Astrocyte (in vitro differentiated cells and primary cell): ENCODE measurements around the gene PFDN4. TPM values are rescaled to one million over a fixed set of nuclear protein-coding genes. Genes with fewer than 3 reads are reported as not detected.

Source experiments
- DNase-seq: peaks from one replicate; pipeline ENCODE4 v3.0.0-alpha.2; 2010; ENCODE audit warnings: low read depth
- FAIRE-seq: peaks from 2 replicates; lab custom pipeline; 2011; peaks lifted over from hg19 to GRCh38; lab: Jason Lieb, UNC
- H2AFZ ChIP-seq: 2 replicates; pipeline ENCODE4 v1.6.0; 2012; ENCODE audit warnings: low read depth, low read length, inconsistent platforms
- H3K27ac ChIP-seq: 2 replicates; pipeline ENCODE4 v1.5.1; 2011; ENCODE audit warnings: low read depth, low read length, inconsistent platforms
- H3K27me3 ChIP-seq: 2 replicates; pipeline ENCODE4 v1.6.0; 2011; ENCODE audit warnings: low read length, inconsistent platforms; ENCODE audit not compliant: insufficient read depth
- H3K36me3 ChIP-seq: 2 replicates; pipeline ENCODE4 v1.5.1; 2011; ENCODE audit warnings: low read length, inconsistent platforms; ENCODE audit not compliant: insufficient read depth
- H3K4me1 ChIP-seq: 2 replicates; pipeline ENCODE4 v1.5.1; 2011; ENCODE audit warnings: low read length, inconsistent platforms; ENCODE audit not compliant: insufficient read depth
- H3K4me2 ChIP-seq: 2 replicates; pipeline ENCODE4 v1.6.0; 2012; ENCODE audit warnings: low read length, inconsistent platforms
- H3K4me3 ChIP-seq: 2 replicates; pipeline ENCODE4 v1.5.1; 2011; ENCODE audit warnings: low read depth, mild to moderate bottlenecking, low read length, inconsistent platforms; ENCODE audit not compliant: insufficient read depth
- H3K79me2 ChIP-seq: 2 replicates; pipeline ENCODE4 v1.6.0; 2012; ENCODE audit warnings: mild to moderate bottlenecking, low read length, inconsistent platforms; ENCODE audit not compliant: insufficient read depth
- H3K9ac ChIP-seq: 2 replicates; pipeline ENCODE4 v1.6.0; 2012; ENCODE audit warnings: mild to moderate bottlenecking, low read length, inconsistent platforms
- H3K9me3 ChIP-seq: 2 replicates; pipeline ENCODE4 v1.5.1; 2012; ENCODE audit warnings: low read depth, mild to moderate bottlenecking, low read length, inconsistent platforms; ENCODE audit not compliant: insufficient read depth
- H4K20me1 ChIP-seq: 2 replicates; pipeline ENCODE4 v1.6.0; 2012; ENCODE audit warnings: low read length, inconsistent platforms; ENCODE audit not compliant: insufficient read depth
- H3K27ac Mint-ChIP-seq: one replicate; pipeline ENCODE4 v1.8.0; 2021; ENCODE audit warnings: mild to moderate bottlenecking, mixed read lengths; ENCODE audit not compliant: unreplicated experiment
- H3K27me3 Mint-ChIP-seq: one replicate; pipeline ENCODE4 v1.8.0; 2021; ENCODE audit warnings: low read depth, mixed read lengths; ENCODE audit not compliant: unreplicated experiment
- H3K36me3 Mint-ChIP-seq: one replicate; pipeline ENCODE4 v1.8.0; 2021; ENCODE audit warnings: low read depth, mixed read lengths; ENCODE audit not compliant: unreplicated experiment
- H3K4me1 Mint-ChIP-seq: one replicate; pipeline ENCODE4 v1.8.0; 2021; ENCODE audit warnings: low read depth, mixed read lengths; ENCODE audit not compliant: unreplicated experiment
- H3K4me3 Mint-ChIP-seq: one replicate; pipeline ENCODE4 v1.8.0; 2021; ENCODE audit warnings: mild to moderate bottlenecking, moderate library complexity, mixed read lengths; ENCODE audit not compliant: unreplicated experiment
- H3K9me3 Mint-ChIP-seq: one replicate; pipeline ENCODE4 v1.8.0; 2021; ENCODE audit warnings: mild to moderate bottlenecking, mixed read lengths; ENCODE audit not compliant: unreplicated experiment
- EZH2 ChIP-seq: IDR thresholded peaks from 2 replicates; pipeline ENCODE4 v1.6.1; 2012; ENCODE audit warnings: mild to moderate bottlenecking, low read length, inconsistent platforms; ENCODE audit not compliant: insufficient read depth
- total RNA-seq: library from RNA; stranded (reverse); gene quantifications from 2 replicates; pipeline ENCODE4 v1.2.1, GENCODE V29; 2021
- TF ChIP-seq, protein P1 (sequence below): IDR thresholded peaks from 2 replicates; pipeline ENCODE4 v1.5.1; 2011; ENCODE audit warnings: low read depth, mild to moderate bottlenecking, inconsistent platforms, low read length, moderate library complexity; ENCODE audit not compliant: insufficient read depth

PFDN4 gene
- total RNA-seq, 1 donor from 2014 or later, result 35.2 TPM

DNA sequence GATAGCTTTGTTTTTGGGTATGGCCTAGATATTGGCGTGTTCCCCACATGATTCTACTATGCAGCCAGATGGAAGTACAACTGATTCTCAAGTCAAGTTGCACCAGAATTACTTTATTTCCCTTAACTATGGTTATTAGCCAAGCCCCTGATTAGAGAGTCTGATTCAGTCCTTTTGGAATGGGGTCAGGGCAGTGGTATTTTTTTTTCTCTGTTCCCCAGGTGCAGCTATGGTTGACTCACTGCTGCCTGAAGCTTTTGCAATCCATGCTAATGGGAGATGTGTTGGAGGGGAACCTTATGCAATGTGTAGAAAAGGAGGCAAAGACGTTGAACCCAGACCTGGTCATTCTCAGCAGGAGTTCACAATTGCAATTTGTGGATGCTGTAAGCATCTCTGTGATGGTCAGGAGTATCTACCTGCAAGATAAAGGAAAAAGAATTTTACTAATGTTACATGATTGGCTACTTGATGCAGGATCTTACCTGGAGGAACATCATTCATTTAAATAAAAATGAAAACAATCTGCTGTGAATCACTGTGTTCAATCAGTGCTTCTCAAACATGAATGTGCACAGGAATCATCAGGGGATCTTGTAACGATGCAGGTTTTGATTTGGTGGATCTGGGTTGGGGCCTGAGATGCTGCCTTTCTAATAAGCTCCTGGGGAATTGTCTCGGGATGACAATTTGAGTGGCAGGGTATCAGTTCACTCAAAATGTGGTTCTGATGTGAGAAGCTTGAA, 49.4 kb downstream of the PFDN4 start:
- Histone ChIP-seq H3K79me2 (no peaks in the 10 kb centered on the region), H3K4me2 (peak overlapping the region; percentile 67), H3K9ac (no peak overlapping the region), H3K9me3 (no peaks in the 10 kb centered on the region), H2AFZ (no peak overlapping the region), H4K20me1 (no peaks in the 10 kb centered on the region), H3K4me1 (peaks cover 29% of the 10 kb centered on the region), H3K4me3 (no peak overlapping the region), H3K27me3 (no peaks in the 10 kb centered on the region), H3K27ac (peak overlapping the region; percentile 35), H3K36me3 (no peaks in the 10 kb centered on the region)
- TF ChIP-seq EZH2, result no peak
- TF ChIP-seq, protein P1, sequence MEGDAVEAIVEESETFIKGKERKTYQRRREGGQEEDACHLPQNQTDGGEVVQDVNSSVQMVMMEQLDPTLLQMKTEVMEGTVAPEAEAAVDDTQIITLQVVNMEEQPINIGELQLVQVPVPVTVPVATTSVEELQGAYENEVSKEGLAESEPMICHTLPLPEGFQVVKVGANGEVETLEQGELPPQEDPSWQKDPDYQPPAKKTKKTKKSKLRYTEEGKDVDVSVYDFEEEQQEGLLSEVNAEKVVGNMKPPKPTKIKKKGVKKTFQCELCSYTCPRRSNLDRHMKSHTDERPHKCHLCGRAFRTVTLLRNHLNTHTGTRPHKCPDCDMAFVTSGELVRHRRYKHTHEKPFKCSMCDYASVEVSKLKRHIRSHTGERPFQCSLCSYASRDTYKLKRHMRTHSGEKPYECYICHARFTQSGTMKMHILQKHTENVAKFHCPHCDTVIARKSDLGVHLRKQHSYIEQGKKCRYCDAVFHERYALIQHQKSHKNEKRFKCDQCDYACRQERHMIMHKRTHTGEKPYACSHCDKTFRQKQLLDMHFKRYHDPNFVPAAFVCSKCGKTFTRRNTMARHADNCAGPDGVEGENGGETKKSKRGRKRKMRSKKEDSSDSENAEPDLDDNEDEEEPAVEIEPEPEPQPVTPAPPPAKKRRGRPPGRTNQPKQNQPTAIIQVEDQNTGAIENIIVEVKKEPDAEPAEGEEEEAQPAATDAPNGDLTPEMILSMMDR, result no peak
- Mint-ChIP-seq H3K36me3 (no peaks in the 10 kb centered on the region), H3K4me1 (peaks cover 21% of the 10 kb centered on the region), H3K9me3 (no peaks in the 10 kb centered on the region), H3K27me3 (no peaks in the 10 kb centered on the region), H3K27ac (no peak overlapping the region), H3K4me3 (no peak overlapping the region)
- peak; percentile 95 for DNase-seq
- FAIRE-seq, result peak; percentile 49

DNA sequence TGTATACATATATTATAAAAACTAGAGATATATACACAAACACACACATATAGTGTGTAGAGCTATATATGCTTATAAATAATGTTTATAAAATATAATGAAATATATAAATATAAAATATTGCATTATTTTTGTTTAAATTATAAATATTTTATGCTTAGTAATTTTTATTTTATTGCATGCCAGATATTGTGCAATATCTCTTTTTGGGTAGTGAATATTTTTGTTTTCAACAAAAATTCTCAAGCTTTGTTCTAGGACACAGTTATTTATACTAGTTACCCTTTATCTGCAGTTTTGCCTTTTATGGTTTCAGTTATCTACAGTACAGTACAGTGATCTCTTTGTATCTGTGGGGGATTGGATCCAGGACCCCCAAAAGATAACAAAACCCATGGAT, 52.2 kb downstream of the PFDN4 start:
- Mint-ChIP-seq H3K4me3 (no peak overlapping the region), H3K36me3 (no peaks in the 10 kb centered on the region)
- no peak for FAIRE-seq

More for the DNA sequence above, 52.2 kb downstream of the PFDN4 start:
- DNase-seq, result no peak
- H3K27ac ChIP-seq, result no peak overlapping the region
- H3K4me3 ChIP-seq, result no peak overlapping the region
- no peaks in the 10 kb centered on the region for H3K9me3 ChIP-seq
- no peaks in the 10 kb centered on the region for H3K9me3 Mint-ChIP-seq
- H3K27ac Mint-ChIP-seq, result no peak overlapping the region
- no peaks in the 10 kb centered on the region for H4K20me1 ChIP-seq
- TF ChIP-seq, protein P1, result no peak
- TF ChIP-seq EZH2, result no peak
- H3K4me1 ChIP-seq, result peaks cover 25% of the 10 kb centered on the region
- peaks cover 16% of the 10 kb centered on the region for H3K4me1 Mint-ChIP-seq
- H3K27me3 ChIP-seq, result no peaks in the 10 kb centered on the region
- no peaks in the 10 kb centered on the region for H3K36me3 ChIP-seq
- H2AFZ ChIP-seq, result no peak overlapping the region
- H3K79me2 ChIP-seq, result no peaks in the 10 kb centered on the region
- no peak overlapping the region for H3K4me2 ChIP-seq
- no peak overlapping the region for H3K9ac ChIP-seq
- no peaks in the 10 kb centered on the region for H3K27me3 Mint-ChIP-seq
